ENCODE results near the gene DENND1A. TPM values are rescaled to one million over a fixed set of nuclear protein-coding genes. Genes with fewer than 3 reads are reported as not detected.

The DENND1A gene
- total RNA-seq, 1 donor from 2014 or later, result 12.6 TPM

- intact Hi-C loops (cut with DNase I), result no loop called here
Observed at GRCh38 chr9:123796618-123797484, 133.1 kb downstream of the DENND1A start.

GRCh38 chr9:123796094-123796493 lies 133.8 kb downstream of the DENND1A start:
- no peak for ATAC-seq (ENCODE audit: poor library complexity)
- intact Hi-C loops (cut with DNase I), result no loop called here

More at GRCh38 chr9:123796618-123797484, 133.1 kb downstream of the DENND1A start:
- no peak for ATAC-seq (ENCODE audit: poor library complexity)
- DNase-seq, result no peak

GRCh38 chr9:123795336-123795735 lies 134.6 kb downstream of the DENND1A start:
- ATAC-seq (ENCODE audit: poor library complexity) (no peak), DNase-seq (no peak)
- intact Hi-C loops (cut with DNase I), result no loop called here

More at GRCh38 chr9:123796094-123796493, 133.8 kb downstream of the DENND1A start:
- no peak for DNase-seq

- DNase-seq, result no peak
- intact Hi-C loops (cut with DNase I), result no loop called here
- ATAC-seq (ENCODE audit: poor library complexity), result no peak
Observed at GRCh38 chr9:123792501-123792900, 137.4 kb downstream of the DENND1A start.

- ATAC-seq (ENCODE audit: poor library complexity) (no peak), DNase-seq (no peak)
- intact Hi-C loops (cut with DNase I), result no loop called here
Observed at GRCh38 chr9:123789554-123790292, 140.2 kb downstream of the DENND1A start.

- intact Hi-C loops (cut with DNase I), result no loop called here
- ATAC-seq (ENCODE audit: poor library complexity) (no peak), DNase-seq (no peak)
Observed at GRCh38 chr9:123787416-123787815, 142.5 kb downstream of the DENND1A start.

GRCh38 chr9:123784518-123784917 lies 145.4 kb downstream of the DENND1A start:
- ATAC-seq (ENCODE audit: poor library complexity) (no peak), DNase-seq (no peak)
- intact Hi-C loops (cut with DNase I), result no loop called here

- no peak for DNase-seq
- ATAC-seq (ENCODE audit: poor library complexity), result no peak
- intact Hi-C loops (cut with DNase I), result no loop called here
Observed at GRCh38 chr9:123778232-123778902, 151.6 kb downstream of the DENND1A start.

GRCh38 chr9:123776708-123777537 lies 153.0 kb downstream of the DENND1A start:
- no peak for ATAC-seq (ENCODE audit: poor library complexity)
- no peak for DNase-seq
- intact Hi-C loops (cut with DNase I), result no loop called here

GRCh38 chr9:123775289-123776284 lies 154.3 kb downstream of the DENND1A start:
- ATAC-seq (ENCODE audit: poor library complexity) (no peak), DNase-seq (no peak)
- intact Hi-C loops (cut with DNase I), result no loop called here

GRCh38 chr9:123773783-123774182 lies 156.1 kb downstream of the DENND1A start:
- intact Hi-C loops (cut with DNase I), result no loop called here
- DNase-seq (no peak), ATAC-seq (ENCODE audit: poor library complexity) (no peak)

- no peak for ATAC-seq (ENCODE audit: poor library complexity)
- intact Hi-C loops (cut with DNase I), result no loop called here
- no peak for DNase-seq
Observed at GRCh38 chr9:123772967-123773366, 157.0 kb downstream of the DENND1A start.

GRCh38 chr9:123772374-123772773 lies 157.6 kb downstream of the DENND1A start:
- ATAC-seq (ENCODE audit: poor library complexity), result no peak
- intact Hi-C loops (cut with DNase I), result no loop called here
- no peak for DNase-seq

GRCh38 chr9:123771690-123772089 lies 158.2 kb downstream of the DENND1A start:
- ATAC-seq (ENCODE audit: poor library complexity) (no peak), DNase-seq (no peak)
- intact Hi-C loops (cut with DNase I), result no loop called here

- intact Hi-C loops (cut with DNase I), result no loop called here
- DNase-seq, result no peak
- no peak for ATAC-seq (ENCODE audit: poor library complexity)
Observed at GRCh38 chr9:123769719-123770118, 160.2 kb downstream of the DENND1A start.

GRCh38 chr9:123763910-123764588 lies 165.9 kb downstream of the DENND1A start:
- DNase-seq (no peak), ATAC-seq (ENCODE audit: poor library complexity) (no peak)
- intact Hi-C loops (cut with DNase I), result no loop called here
